ENCODE results near the gene NEUROD4. TPM values are rescaled to one million over a fixed set of nuclear protein-coding genes. Genes with fewer than 3 reads are reported as not detected.

NEUROD4 gene
- polyA plus RNA-seq, 1 of the 3 experiments (the other 2 are of a cell fraction), result not detected

DNA sequence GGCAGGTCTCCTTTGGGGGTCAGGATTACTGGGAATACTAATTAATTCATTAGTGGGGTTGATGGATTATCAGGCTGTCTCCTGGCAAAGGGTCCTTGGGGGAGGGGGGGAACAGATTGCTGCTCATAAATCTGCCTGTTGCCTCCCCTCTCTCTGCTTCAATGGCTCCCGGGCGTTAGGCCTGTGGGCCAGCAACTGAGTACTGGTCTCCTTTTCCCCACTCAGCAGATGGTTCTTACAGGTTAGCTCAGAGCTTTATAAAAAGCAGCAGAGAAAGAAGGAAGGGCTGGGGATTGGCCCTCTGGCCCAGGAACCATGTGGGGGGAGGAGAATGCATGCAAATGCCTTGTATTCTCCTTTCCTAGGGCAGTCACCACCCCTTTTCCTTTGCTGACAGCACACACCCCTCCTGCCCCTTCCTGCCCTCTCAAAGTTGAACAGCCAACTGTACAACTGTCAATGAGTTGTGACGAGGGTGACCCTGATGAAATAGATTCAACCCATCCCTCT lies 2.3 kb upstream of the NEUROD4 start (continued):
- TF ChIP-seq YY1 (IDR thresholded peaks at IDR 0.05; ENCODE audit: low read depth) (no peak), EP300 (IDR thresholded peaks at IDR 0.05; ENCODE audit: borderline replicate concordance in 1 of 2, low read depth in 1 of 2, low read length in 1 of 2) (no peak), RXRA (IDR thresholded peaks at IDR 0.05; ENCODE audit: borderline replicate concordance, low read depth) (no peak), GATA2 (CRISPR knock-in tag; IDR thresholded peaks at IDR 0.05) (no peak)
- TF ChIP-seq, protein P1, sequence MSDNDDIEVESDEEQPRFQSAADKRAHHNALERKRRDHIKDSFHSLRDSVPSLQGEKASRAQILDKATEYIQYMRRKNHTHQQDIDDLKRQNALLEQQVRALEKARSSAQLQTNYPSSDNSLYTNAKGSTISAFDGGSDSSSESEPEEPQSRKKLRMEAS (IDR thresholded peaks at IDR 0.05; ENCODE audit: low read depth), result no peak

DNA sequence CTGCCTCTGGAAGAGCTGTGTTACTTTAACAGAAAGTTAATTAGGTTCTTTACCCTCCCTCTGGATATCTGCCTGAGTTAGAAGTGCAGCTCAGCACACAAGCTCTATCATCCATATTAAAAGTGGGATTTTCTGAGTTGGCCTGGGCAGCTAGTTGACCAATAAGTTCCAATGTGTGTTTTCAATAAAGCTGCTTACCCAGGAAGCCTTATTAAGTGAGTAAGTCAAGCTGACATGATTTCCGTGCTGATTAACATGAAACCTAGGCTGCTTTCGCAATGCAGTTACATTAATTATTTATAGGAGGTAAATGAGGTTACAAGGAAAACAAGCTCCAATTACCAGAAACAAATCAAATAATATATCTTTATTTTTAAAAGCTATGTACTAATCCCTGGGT lies 4.8 kb downstream of the NEUROD4 start:
- no peak for DNase-seq
- Histone ChIP-seq H3K4me2 (no peak overlapping the region), H3K27ac (ENCODE audit: low read depth in 2 of 2, low read length in 1 of 2) (no peak overlapping the region), H3K9me2 (no peaks in the 10 kb centered on the region), H3K9me3 (no peaks in the 10 kb centered on the region), H3K9ac (no peak overlapping the region), H2AFZ (ENCODE audit: low read depth) (no peak overlapping the region), H3K4me1 (ENCODE audit: control insufficient read depth in 1 of 2, insufficient read depth in 2 of 2, low read depth in 1 of 2, low read length in 1 of 2) (no peaks in the 10 kb centered on the region), H3K79me2 (ENCODE audit: insufficient read depth) (no peaks in the 10 kb centered on the region), H3F3A (replicated peaks; ENCODE audit: insufficient read depth) (no peaks in the 10 kb centered on the region), H4K20me1 (ENCODE audit: insufficient read depth) (no peaks in the 10 kb centered on the region), H3K4me3 (ENCODE audit: low read depth in 2 of 2, low read length in 1 of 2) (no peak overlapping the region), H3K36me3 (replicated peaks in 1 of 2; ENCODE audit: control insufficient read depth in 1 of 2, insufficient read depth in 2 of 2, low read length in 1 of 2) (no peaks in the 10 kb centered on the region), H3K27me3 (ENCODE audit: insufficient read depth) (no peaks in the 10 kb centered on the region)
- 2% methylated on average over 2 of the region's 2 CpGs for WGBS (ENCODE audit: low lambda C conversion rate)
- ChIA-PET CTCF (interaction anchor here (1.2 to 2.6 kb wide), 3 partner anchors 31 to 48 kb away, joined by 3 to 12 read pairs (median 4); no protein-coding TSS in a partner anchor), POLR2A (no interaction called here)
- TF ChIP-seq FOSL2 (IDR thresholded peaks at IDR 0.05; ENCODE audit: borderline replicate concordance, low read depth), result no peak

DNA sequence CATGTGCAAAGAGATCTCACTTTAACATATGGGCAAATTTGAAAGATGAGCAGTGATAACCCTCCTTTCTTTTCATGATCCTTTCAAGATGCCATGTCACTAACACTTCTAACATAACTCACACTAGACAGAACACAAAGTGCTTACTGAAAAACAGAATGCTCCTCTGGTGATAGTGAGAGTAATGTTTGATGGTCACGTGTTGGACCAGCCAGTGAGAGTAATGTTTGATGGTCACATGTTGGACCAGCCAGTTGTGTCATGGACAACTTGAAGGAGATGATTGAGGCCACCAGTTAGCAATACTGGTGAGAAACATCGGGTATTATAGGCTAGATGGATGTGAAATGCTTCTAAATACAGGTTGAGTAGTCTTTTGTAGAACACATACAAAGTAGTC lies 5.7 kb downstream of the NEUROD4 start:
- Histone ChIP-seq H3K27ac (ENCODE audit: low read depth in 2 of 2, low read length in 1 of 2) (no peak overlapping the region), H3K4me2 (no peak overlapping the region)
- CTCF ChIA-PET, result interaction anchor here (1.9 to 2.6 kb wide), 2 partner anchors 32 to 47 kb away, joined by 4 to 12 read pairs; no protein-coding TSS in a partner anchor

More for the DNA sequence above, 5.7 kb downstream of the NEUROD4 start:
- Histone ChIP-seq H3K36me3 (replicated peaks in 1 of 2; ENCODE audit: control insufficient read depth in 1 of 2, insufficient read depth in 2 of 2, low read length in 1 of 2) (no peaks in the 10 kb centered on the region), H3K9ac (no peak overlapping the region), H3K4me1 (ENCODE audit: control insufficient read depth in 1 of 2, insufficient read depth in 2 of 2, low read depth in 1 of 2, low read length in 1 of 2) (no peaks in the 10 kb centered on the region), H3K9me2 (no peaks in the 10 kb centered on the region), H4K20me1 (ENCODE audit: insufficient read depth) (no peaks in the 10 kb centered on the region), H3K27me3 (ENCODE audit: insufficient read depth) (no peaks in the 10 kb centered on the region), H3K9me3 (no peaks in the 10 kb centered on the region), H3K4me3 (ENCODE audit: low read depth in 2 of 2, low read length in 1 of 2) (no peak overlapping the region), H3F3A (replicated peaks; ENCODE audit: insufficient read depth) (no peaks in the 10 kb centered on the region), H3K79me2 (ENCODE audit: insufficient read depth) (no peaks in the 10 kb centered on the region), H2AFZ (ENCODE audit: low read depth) (no peak overlapping the region)
- 3% methylated on average over 2 of the region's 2 CpGs for WGBS (ENCODE audit: low lambda C conversion rate)
- TF ChIP-seq GABPA (IDR thresholded peaks at IDR 0.05; ENCODE audit: low read depth) (no peak), FOSL2 (IDR thresholded peaks at IDR 0.05; ENCODE audit: borderline replicate concordance, low read depth) (no peak), TEAD4 (IDR thresholded peaks at IDR 0.05; ENCODE audit: borderline replicate concordance, insufficient read depth) (no peak), RXRA (IDR thresholded peaks at IDR 0.05; ENCODE audit: borderline replicate concordance, low read depth) (no peak), SIN3A (IDR thresholded peaks at IDR 0.05; ENCODE audit: borderline replicate concordance, low read depth, low read length) (no peak), TCF12 (IDR thresholded peaks at IDR 0.05) (no peak), CHD2 (IDR thresholded peaks at IDR 0.05; ENCODE audit: low read length, partially characterized antibody) (no peak), JUND (IDR thresholded peaks at IDR 0.05) (no peak), NRF1 (IDR thresholded peaks at IDR 0.05; ENCODE audit: low read depth, low read length) (no peak), NFIC (IDR thresholded peaks at IDR 0.05; ENCODE audit: borderline replicate concordance) (no peak), TAF1 (IDR thresholded peaks at IDR 0.05; ENCODE audit: borderline replicate concordance, low read depth, low read length) (no peak), RCOR1 (IDR thresholded peaks at IDR 0.05; ENCODE audit: low read length) (no peak), RAD21 (IDR thresholded peaks at IDR 0.05; ENCODE audit: low read length) (no peak)
- TF ChIP-seq, protein P2, sequence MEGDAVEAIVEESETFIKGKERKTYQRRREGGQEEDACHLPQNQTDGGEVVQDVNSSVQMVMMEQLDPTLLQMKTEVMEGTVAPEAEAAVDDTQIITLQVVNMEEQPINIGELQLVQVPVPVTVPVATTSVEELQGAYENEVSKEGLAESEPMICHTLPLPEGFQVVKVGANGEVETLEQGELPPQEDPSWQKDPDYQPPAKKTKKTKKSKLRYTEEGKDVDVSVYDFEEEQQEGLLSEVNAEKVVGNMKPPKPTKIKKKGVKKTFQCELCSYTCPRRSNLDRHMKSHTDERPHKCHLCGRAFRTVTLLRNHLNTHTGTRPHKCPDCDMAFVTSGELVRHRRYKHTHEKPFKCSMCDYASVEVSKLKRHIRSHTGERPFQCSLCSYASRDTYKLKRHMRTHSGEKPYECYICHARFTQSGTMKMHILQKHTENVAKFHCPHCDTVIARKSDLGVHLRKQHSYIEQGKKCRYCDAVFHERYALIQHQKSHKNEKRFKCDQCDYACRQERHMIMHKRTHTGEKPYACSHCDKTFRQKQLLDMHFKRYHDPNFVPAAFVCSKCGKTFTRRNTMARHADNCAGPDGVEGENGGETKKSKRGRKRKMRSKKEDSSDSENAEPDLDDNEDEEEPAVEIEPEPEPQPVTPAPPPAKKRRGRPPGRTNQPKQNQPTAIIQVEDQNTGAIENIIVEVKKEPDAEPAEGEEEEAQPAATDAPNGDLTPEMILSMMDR (IDR thresholded peaks at IDR 0.05), result no peak
- TF ChIP-seq, protein P1 (IDR thresholded peaks at IDR 0.05; ENCODE audit: low read depth), result no peak
- TF ChIP-seq, protein P3, sequence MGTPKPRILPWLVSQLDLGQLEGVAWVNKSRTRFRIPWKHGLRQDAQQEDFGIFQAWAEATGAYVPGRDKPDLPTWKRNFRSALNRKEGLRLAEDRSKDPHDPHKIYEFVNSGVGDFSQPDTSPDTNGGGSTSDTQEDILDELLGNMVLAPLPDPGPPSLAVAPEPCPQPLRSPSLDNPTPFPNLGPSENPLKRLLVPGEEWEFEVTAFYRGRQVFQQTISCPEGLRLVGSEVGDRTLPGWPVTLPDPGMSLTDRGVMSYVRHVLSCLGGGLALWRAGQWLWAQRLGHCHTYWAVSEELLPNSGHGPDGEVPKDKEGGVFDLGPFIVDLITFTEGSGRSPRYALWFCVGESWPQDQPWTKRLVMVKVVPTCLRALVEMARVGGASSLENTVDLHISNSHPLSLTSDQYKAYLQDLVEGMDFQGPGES (IDR thresholded peaks at IDR 0.05; ENCODE audit: low read depth, low read length), result no peak
- TF ChIP-seq, protein P4, sequence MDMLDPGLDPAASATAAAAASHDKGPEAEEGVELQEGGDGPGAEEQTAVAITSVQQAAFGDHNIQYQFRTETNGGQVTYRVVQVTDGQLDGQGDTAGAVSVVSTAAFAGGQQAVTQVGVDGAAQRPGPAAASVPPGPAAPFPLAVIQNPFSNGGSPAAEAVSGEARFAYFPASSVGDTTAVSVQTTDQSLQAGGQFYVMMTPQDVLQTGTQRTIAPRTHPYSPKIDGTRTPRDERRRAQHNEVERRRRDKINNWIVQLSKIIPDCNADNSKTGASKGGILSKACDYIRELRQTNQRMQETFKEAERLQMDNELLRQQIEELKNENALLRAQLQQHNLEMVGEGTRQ (IDR thresholded peaks at IDR 0.05; ENCODE audit: borderline replicate concordance, low read depth, low read length), result no peak
- no peak for DNase-seq
- POLR2A ChIA-PET, result no interaction called here

Data from SK-N-SH (cell line).